ENCODE results near the gene STRN4. TPM values are rescaled to one million over a fixed set of nuclear protein-coding genes. Genes with fewer than 3 reads are reported as not detected.

Gene STRN4
- polyA plus RNA-seq, 1 donor, result 68.1 TPM

Other genes with a start within 250 kb of the STRN4 start
- 401 TPM for gene CALM3, start 145.1 kb downstream of the STRN4 start, polyA plus RNA-seq
- gene PTGIR, start 121.4 kb downstream of the STRN4 start, polyA plus RNA-seq, result 4.8 TPM
- gene GNG8, start 110.2 kb downstream of the STRN4 start, polyA plus RNA-seq, result 4.6 TPM
- 13.7 TPM for gene DACT3, start 85.3 kb downstream of the STRN4 start, polyA plus RNA-seq
- gene PRKD2, start 29.3 kb downstream of the STRN4 start, polyA plus RNA-seq, result 44.5 TPM
- gene FKRP, start 393 bp downstream of the STRN4 start, polyA plus RNA-seq, result 17.4 TPM
- gene SLC1A5, start 42.1 kb upstream of the STRN4 start, polyA plus RNA-seq, result 84.9 TPM
- 78.8 TPM for gene AP2S1, start 104.4 kb upstream of the STRN4 start, polyA plus RNA-seq
- 42.8 TPM for gene ARHGAP35, start 114.5 kb upstream of the STRN4 start, polyA plus RNA-seq